Stimulated activated CD8-positive, alpha-beta memory T cell treated with anti-CD3 and anti-CD28 coated beads, Interleukin-15, amount 100 ng/mL, for 4 hours (primary cell): ENCODE data around the gene GABRP.
"Not testable (repeated sequence)": the region's sequence is repeated elsewhere in the genome, so short reads cannot be mapped to it uniquely, and the experiment has no call there.

Experiments used
- DNase-seq, 2 donors: peaks; one replicate each; pipeline ENCODE4 v3.0.0-alpha.2; 2020; ENCODE audit warnings: low read depth in 2 of 2

GABRP gene

GRCh38 chr5:170792878-170793277, 9.4 kb downstream of the GABRP start:
- DNase-seq: no peak

- DNase-seq: no peak
These were observed 11.6 kb downstream of the GABRP start for GRCh38 chr5:170795154-170795553.

DNA sequence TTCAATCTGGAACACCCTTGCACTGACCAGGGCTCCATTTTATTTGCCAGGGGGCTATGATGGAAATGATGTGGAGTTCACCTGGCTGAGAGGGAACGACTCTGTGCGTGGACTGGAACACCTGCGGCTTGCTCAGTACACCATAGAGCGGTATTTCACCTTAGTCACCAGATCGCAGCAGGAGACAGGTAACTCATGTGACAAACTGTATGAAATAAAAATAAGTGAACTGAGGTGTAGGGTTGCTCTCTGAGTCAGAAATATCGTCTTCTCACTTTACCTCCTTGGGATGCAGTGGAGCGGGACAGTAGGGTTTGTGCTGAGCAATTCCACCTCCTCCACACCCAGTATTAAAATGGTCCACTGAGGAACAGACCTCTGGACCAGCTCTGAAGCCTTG, 22.1 kb downstream of the GABRP start:
- DNase-seq: no peak

GRCh38 chr5:170809551-170809950, 26.0 kb downstream of the GABRP start:
- DNase-seq: no peak

- DNase-seq: no peak
These were observed 28.2 kb downstream of the GABRP start for GRCh38 chr5:170811719-170812118.

DNA sequence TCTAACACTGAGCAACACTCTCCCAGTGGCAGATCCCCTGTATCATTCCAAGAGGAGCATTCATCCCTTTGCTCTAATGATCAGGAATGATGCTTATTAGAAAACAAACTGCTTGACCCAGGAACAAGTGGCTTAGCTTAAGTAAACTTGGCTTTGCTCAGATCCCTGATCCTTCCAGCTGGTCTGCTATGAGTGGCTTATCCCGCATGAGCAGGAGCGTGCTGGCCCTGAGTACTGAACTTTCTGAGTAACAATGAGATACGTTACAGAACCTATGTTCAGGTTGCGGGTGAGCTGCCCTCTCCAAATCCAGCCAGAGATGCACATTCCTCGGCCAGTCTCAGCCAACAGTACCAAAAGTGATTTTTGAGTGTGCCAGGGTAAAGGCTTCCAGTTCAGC, 29.7 kb downstream of the GABRP start:
- no peak for DNase-seq

DNA sequence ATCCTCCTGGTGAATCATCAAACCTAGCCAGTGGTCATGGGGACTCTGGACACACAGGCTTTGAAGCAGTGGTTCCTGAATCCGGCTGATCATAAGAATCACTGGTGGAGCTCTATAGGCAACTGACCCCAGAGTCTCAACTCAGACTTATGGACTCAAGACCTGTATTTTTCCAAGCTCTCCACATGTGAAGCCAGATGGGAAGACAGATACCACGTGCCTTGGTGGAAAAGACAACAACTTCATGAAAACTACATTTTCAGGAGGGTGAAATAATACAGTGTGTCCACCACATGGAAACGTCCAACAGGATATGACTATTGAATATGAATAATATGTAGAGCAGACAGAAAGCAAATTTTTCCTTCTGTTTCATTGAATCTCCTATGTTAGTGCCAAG, 33.7 kb downstream of the GABRP start:
- no peak for DNase-seq

GRCh38 chr5:170818232-170818631, 34.7 kb downstream of the GABRP start:
- DNase-seq: no peak

- DNase-seq: no peak
These were observed 36.3 kb downstream of the GABRP start for GRCh38 chr5:170819824-170820223.

GRCh38 chr5:170821257-170821800, 37.8 kb downstream of the GABRP start:
- DNase-seq: no peak

DNA sequence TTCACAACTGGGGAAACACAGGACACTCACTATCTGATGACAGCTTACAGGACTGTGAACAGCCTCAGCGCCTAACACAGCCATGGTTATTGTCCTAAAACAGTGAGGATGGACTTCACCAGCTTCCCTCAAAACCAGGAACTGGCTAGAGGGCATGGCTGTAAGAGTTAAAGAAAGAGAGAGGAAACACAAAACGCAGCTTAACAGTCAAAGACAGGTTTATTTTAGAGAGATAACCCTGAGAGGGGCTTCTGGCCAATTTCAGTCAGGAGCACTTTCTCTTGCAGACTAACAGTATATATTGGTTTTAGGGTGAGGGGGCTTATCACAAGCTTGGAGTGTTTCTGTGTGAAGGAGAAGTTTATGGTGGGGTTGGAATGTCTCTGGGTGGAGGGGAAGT, 42.6 kb downstream of the GABRP start:
- DNase-seq: no peak

GRCh38 chr5:170832241-170832640, 48.7 kb downstream of the GABRP start:
- no peak for DNase-seq

DNA sequence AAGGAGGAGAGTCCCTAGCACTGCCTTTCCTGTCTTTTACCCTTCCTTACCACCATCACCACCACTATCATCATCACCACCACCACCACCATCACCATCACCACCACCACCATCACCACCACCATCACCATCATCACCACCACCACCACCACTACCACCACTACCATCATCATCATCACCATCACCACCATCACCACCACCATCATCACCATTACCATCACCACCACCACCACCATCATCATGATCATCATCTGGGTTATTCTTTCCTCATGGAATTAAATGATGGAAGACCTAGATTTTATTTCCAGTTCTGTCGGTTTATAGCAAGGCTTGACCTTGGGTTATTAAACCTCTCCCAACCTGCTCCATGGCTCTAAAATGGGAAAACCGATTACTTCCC, 50.5 kb downstream of the GABRP start:
- not testable (repeated sequence) for DNase-seq

GRCh38 chr5:170836226-170836625, 52.7 kb downstream of the GABRP start:
- DNase-seq: no peak

GRCh38 chr5:170843870-170844269, 60.3 kb downstream of the GABRP start:
- no peak for DNase-seq

- DNase-seq: no peak
These were observed 61.1 kb downstream of the GABRP start for GRCh38 chr5:170844651-170845050.

GRCh38 chr5:170846416-170846815, 62.9 kb downstream of the GABRP start:
- no peak for DNase-seq

DNA sequence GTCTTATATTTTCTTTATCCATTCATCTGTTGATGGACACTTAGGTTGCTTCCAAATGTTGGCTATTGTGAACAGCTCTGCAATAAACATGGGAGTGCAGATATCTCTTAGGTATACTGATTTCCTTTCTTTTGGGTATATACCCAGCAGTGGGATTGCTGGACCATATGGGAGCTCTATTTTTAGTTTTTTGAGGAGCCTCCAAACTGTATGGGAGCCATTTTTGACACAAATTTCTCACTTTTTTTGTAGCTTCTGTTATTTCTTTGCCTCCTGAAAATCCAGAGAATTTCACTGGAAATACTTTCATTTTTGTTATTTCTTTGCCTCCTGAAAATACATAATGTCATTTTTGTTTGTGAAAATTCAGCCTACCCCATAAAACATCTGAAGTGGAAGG, 63.3 kb downstream of the GABRP start:
- DNase-seq: no peak

DNA sequence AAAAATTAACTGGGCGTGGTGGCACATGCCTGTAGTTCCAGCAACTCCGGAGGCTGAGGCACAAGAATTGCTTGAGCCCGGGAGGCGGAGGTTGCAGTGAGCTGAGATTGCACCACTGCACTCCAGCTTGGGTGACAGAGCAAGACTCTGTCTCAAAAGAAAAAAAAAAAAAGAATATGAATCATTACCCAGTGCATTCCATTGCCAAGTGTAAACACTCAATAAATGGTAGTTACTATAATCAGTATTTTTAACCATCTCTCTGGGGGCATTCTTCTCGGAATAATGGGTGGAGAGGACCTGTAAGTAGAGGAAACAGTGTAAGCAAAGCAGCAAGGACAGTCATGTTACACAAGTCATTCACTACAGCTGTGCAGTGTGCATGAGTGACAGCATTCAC, 64.5 kb downstream of the GABRP start:
- no peak for DNase-seq

- DNase-seq: no peak
These were observed 65.8 kb downstream of the GABRP start for GRCh38 chr5:170849374-170849773.

GRCh38 chr5:170854566-170854965, 71.0 kb downstream of the GABRP start:
- no peak for DNase-seq

- DNase-seq: no peak
These were observed 73.5 kb downstream of the GABRP start for GRCh38 chr5:170857066-170857465.

DNA sequence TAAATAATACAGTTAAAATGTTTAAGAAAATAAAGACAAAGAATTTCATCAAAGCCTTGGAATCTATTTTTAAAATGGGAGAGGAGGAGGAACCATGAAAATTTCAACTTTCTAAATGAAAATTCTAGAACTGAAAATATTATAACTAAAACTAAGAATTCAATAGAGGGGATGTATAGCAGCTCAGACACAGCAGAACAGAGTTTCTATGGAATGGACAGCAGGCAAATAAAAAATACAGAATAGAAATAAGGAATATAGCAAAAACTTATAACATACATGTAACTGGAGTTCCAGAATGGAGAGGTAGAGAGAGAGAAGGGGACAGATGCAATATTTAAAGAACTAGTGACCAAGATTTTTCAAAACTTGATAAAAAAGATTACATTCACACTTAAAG, 76.9 kb downstream of the GABRP start:
- no peak for DNase-seq

- no peak for DNase-seq
These were observed 77.5 kb downstream of the GABRP start for GRCh38 chr5:170860818-170861666.
